ENCODE results near the gene TSPAN18. TPM values are rescaled to one million over a fixed set of nuclear protein-coding genes. Genes with fewer than 3 reads are reported as not detected.

The TSPAN18 gene
- total and polyA plus RNA-seq, 2 experiments from 2014 or later, result 6.0 to 10.6 TPM

DNA sequence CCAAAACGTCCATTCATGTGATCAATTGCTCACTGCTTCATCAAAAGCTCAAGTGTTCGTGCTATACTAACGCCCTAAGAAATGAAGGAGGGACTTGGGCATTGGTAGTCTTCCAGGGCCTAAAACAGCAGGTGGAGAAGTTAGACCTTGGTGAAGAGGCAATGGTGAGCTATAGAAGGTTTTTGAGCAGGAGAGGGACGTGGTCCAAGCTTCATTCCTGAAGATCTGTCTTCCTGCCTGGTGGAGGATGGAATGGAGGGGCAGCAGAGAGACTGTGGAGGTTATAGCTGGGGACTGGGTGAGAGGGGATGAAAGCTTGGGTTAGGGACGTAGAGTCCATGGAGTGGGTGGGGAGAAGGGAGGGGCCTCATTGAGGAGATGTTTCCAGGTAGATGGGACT lies 126.2 kb downstream of the TSPAN18 start:
- H3K27me3 Mint-ChIP-seq (ENCODE audit: insufficient read depth, low read depth, poor library complexity), result peaks cover 9% of the 10 kb centered on the region
- DNase-seq (ENCODE audit: low spot score) (no peak), ATAC-seq (no peak)
- TF ChIP-seq POLR2AphosphoS5 (IDR thresholded peaks at IDR 0.05; ENCODE audit: low read depth) (no peak), ZNF331 (CRISPR knock-in tag; IDR thresholded peaks at IDR 0.05; ENCODE audit: low read depth) (no peak), EZH2phosphoT487 (IDR thresholded peaks at IDR 0.05; ENCODE audit: unreplicated experiment) (no peak), STAT1 (IDR thresholded peaks at IDR 0.05; ENCODE audit: unreplicated experiment) (no peak), CREB1 (CRISPR knock-in tag; IDR thresholded peaks at IDR 0.05; ENCODE audit: low read depth) (no peak), JUNB (IDR thresholded peaks at IDR 0.05; ENCODE audit: unreplicated experiment) (no peak), NANOG (IDR thresholded peaks at IDR 0.05; ENCODE audit: borderline replicate concordance) (no peak), EZH2 (IDR thresholded peaks at IDR 0.05; ENCODE audit: low read depth, unreplicated experiment) (no peak), ZNF114 (CRISPR knock-in tag; IDR thresholded peaks at IDR 0.05) (no peak)
- TF ChIP-seq, protein P1, sequence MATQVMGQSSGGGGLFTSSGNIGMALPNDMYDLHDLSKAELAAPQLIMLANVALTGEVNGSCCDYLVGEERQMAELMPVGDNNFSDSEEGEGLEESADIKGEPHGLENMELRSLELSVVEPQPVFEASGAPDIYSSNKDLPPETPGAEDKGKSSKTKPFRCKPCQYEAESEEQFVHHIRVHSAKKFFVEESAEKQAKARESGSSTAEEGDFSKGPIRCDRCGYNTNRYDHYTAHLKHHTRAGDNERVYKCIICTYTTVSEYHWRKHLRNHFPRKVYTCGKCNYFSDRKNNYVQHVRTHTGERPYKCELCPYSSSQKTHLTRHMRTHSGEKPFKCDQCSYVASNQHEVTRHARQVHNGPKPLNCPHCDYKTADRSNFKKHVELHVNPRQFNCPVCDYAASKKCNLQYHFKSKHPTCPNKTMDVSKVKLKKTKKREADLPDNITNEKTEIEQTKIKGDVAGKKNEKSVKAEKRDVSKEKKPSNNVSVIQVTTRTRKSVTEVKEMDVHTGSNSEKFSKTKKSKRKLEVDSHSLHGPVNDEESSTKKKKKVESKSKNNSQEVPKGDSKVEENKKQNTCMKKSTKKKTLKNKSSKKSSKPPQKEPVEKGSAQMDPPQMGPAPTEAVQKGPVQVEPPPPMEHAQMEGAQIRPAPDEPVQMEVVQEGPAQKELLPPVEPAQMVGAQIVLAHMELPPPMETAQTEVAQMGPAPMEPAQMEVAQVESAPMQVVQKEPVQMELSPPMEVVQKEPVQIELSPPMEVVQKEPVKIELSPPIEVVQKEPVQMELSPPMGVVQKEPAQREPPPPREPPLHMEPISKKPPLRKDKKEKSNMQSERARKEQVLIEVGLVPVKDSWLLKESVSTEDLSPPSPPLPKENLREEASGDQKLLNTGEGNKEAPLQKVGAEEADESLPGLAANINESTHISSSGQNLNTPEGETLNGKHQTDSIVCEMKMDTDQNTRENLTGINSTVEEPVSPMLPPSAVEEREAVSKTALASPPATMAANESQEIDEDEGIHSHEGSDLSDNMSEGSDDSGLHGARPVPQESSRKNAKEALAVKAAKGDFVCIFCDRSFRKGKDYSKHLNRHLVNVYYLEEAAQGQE (IDR thresholded peaks at IDR 0.05; ENCODE audit: unreplicated experiment), result no peak
- TF ChIP-seq, protein P2, sequence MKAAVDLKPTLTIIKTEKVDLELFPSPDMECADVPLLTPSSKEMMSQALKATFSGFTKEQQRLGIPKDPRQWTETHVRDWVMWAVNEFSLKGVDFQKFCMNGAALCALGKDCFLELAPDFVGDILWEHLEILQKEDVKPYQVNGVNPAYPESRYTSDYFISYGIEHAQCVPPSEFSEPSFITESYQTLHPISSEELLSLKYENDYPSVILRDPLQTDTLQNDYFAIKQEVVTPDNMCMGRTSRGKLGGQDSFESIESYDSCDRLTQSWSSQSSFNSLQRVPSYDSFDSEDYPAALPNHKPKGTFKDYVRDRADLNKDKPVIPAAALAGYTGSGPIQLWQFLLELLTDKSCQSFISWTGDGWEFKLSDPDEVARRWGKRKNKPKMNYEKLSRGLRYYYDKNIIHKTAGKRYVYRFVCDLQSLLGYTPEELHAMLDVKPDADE (IDR thresholded peaks at IDR 0.05), result no peak
- TF ChIP-seq, protein P3, sequence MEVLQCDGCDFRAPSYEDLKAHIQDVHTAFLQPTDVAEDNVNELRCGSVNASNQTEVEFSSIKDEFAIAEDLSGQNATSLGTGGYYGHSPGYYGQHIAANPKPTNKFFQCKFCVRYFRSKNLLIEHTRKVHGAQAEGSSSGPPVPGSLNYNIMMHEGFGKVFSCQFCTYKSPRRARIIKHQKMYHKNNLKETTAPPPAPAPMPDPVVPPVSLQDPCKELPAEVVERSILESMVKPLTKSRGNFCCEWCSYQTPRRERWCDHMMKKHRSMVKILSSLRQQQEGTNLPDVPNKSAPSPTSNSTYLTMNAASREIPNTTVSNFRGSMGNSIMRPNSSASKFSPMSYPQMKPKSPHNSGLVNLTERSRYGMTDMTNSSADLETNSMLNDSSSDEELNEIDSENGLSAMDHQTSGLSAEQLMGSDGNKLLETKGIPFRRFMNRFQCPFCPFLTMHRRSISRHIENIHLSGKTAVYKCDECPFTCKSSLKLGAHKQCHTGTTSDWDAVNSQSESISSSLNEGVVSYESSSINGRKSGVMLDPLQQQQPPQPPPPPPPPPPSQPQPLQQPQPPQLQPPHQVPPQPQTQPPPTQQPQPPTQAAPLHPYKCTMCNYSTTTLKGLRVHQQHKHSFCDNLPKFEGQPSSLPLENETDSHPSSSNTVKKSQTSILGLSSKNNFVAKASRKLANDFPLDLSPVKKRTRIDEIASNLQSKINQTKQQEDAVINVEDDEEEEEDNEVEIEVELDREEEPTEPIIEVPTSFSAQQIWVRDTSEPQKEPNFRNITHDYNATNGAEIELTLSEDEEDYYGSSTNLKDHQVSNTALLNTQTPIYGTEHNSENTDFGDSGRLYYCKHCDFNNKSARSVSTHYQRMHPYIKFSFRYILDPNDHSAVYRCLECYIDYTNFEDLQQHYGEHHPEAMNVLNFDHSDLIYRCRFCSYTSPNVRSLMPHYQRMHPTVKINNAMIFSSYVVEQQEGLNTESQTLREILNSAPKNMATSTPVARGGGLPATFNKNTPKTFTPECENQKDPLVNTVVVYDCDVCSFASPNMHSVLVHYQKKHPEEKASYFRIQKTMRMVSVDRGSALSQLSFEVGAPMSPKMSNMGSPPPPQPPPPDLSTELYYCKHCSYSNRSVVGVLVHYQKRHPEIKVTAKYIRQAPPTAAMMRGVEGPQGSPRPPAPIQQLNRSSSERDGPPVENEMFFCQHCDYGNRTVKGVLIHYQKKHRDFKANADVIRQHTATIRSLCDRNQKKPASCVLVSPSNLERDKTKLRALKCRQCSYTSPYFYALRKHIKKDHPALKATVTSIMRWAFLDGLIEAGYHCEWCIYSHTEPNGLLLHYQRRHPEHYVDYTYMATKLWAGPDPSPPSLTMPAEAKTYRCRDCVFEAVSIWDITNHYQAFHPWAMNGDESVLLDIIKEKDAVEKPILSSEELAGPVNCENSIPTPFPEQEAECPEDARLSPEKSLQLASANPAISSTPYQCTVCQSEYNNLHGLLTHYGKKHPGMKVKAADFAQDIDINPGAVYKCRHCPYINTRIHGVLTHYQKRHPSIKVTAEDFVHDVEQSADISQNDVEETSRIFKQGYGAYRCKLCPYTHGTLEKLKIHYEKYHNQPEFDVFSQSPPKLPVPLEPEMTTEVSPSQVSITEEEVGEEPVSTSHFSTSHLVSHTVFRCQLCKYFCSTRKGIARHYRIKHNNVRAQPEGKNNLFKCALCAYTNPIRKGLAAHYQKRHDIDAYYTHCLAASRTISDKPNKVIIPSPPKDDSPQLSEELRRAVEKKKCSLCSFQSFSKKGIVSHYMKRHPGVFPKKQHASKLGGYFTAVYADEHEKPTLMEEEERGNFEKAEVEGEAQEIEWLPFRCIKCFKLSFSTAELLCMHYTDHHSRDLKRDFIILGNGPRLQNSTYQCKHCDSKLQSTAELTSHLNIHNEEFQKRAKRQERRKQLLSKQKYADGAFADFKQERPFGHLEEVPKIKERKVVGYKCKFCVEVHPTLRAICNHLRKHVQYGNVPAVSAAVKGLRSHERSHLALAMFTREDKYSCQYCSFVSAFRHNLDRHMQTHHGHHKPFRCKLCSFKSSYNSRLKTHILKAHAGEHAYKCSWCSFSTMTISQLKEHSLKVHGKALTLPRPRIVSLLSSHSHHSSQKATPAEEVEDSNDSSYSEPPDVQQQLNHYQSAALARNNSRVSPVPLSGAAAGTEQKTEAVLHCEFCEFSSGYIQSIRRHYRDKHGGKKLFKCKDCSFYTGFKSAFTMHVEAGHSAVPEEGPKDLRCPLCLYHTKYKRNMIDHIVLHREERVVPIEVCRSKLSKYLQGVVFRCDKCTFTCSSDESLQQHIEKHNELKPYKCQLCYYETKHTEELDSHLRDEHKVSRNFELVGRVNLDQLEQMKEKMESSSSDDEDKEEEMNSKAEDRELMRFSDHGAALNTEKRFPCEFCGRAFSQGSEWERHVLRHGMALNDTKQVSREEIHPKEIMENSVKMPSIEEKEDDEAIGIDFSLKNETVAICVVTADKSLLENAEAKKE (CRISPR knock-in tag; IDR thresholded peaks at IDR 0.05), result no peak
- TF ChIP-seq, protein P4, sequence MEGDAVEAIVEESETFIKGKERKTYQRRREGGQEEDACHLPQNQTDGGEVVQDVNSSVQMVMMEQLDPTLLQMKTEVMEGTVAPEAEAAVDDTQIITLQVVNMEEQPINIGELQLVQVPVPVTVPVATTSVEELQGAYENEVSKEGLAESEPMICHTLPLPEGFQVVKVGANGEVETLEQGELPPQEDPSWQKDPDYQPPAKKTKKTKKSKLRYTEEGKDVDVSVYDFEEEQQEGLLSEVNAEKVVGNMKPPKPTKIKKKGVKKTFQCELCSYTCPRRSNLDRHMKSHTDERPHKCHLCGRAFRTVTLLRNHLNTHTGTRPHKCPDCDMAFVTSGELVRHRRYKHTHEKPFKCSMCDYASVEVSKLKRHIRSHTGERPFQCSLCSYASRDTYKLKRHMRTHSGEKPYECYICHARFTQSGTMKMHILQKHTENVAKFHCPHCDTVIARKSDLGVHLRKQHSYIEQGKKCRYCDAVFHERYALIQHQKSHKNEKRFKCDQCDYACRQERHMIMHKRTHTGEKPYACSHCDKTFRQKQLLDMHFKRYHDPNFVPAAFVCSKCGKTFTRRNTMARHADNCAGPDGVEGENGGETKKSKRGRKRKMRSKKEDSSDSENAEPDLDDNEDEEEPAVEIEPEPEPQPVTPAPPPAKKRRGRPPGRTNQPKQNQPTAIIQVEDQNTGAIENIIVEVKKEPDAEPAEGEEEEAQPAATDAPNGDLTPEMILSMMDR (conservative IDR thresholded peaks at IDR 0.05; ENCODE audit: low read depth in 2 of 2), result no peak
- H3K36me3 Mint-ChIP-seq (ENCODE audit: low read depth), result peaks cover 2% of the 10 kb centered on the region; the same call in 2 of the 3 replicates
- Histone ChIP-seq H3K4me3 (no peak overlapping the region), H3K9me2 (ENCODE audit: insufficient read depth) (no peaks in the 10 kb centered on the region), H3K27me3 (ENCODE audit: insufficient read depth) (no peaks in the 10 kb centered on the region), H3K27ac (ENCODE audit: low read depth) (no peak overlapping the region), H3K36me3 (ENCODE audit: insufficient read depth) (no peaks in the 10 kb centered on the region), H2AFZ (no peak overlapping the region), H3K4me2 (no peak overlapping the region), H3K4me1 (ENCODE audit: insufficient read depth) (peaks cover 9% of the 10 kb centered on the region), H4K20me1 (replicated peaks; ENCODE audit: insufficient read depth) (no peaks in the 10 kb centered on the region), H3K79me2 (replicated peaks; ENCODE audit: insufficient read depth) (no peaks in the 10 kb centered on the region), H3F3A (replicated peaks; ENCODE audit: low read depth) (no peaks in the 10 kb centered on the region)
- H3K9me3 Mint-ChIP-seq, result no peaks in the 10 kb centered on the region
- peaks cover 39% of the 10 kb centered on the region for H3K4me1 Mint-ChIP-seq
- no peak overlapping the region for H3K27ac Mint-ChIP-seq
- H3K4me3 Mint-ChIP-seq, result no peak overlapping the region

Measured in GM23338 (cell line).